GM19099 (cell line): ENCODE measurements around the gene MYO1C.

Experiments used
- POLR2A ChIP-seq: IDR thresholded peaks from 3 replicates; pipeline ENCODE4 v1.6.1; 2011; ENCODE audit warnings: low read depth; ENCODE audit not compliant: insufficient read length; ENCODE audit errors: extremely low read depth

The MYO1C gene

DNA sequence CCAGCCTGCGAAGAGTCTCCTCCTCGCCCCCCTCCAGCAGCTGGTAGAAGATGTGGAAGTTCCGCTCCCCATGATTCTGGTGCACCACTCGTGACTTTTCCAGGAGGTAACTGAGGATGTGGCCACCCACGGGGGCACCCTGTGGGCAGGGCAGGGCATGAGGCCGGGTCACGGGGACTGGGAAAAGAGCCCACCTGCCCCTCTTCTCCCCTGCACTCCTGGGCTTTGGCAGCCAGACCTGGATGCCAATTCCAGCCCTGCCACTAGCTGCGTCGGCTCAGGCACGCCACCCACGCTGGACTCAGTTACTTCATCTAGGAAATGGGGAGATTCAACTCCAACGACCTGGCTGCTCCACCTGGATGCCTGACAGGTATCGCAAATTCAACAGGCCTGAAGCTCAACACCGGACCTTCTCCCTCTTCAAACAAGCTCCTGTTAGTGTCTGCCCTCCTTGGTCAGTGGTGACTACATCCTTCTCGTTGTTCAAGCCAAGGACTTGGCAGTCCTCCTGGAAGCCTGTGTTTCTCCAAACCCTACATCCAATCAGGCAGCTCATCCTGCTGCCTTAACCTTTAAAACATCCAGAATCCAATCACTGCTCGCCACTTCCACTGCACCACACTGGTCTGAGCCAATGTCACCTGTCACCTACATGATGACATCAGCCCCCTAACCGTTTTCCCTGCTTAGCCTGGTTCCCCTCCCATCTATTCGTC lies 11.6 kb downstream of the MYO1C start:
- no peak for TF ChIP-seq POLR2A

- TF ChIP-seq POLR2A, result no peak
Measured at GRCh38 chr17:1478418-1478817, 14.1 kb downstream of the MYO1C start.

DNA sequence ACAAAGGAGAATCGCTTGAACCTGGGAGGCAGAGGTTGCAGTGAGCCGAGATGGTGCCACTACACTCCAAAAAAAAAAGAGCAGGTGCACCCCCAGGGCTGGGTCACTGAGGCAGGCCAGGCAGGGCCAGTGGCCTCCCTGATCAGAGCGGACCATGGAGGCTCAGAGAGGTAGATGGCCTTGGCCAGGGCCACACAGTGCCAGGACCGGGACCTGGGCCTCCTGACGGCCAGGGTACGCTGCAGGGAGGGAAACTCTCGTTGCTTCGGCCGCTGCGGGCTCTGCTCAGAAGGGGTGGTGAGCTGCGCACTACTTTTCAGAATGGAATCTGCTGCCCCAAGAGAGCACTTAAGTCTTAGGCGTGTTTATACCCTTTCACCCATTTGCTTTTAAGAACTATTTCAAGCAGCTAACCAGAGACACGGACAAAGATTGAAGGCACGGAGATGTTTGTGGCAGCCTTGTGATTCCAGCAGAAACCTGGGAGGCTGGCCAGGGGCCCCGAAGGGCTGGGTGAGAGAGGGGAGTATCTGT lies 17.1 kb downstream of the MYO1C start:
- no peak for TF ChIP-seq POLR2A

DNA sequence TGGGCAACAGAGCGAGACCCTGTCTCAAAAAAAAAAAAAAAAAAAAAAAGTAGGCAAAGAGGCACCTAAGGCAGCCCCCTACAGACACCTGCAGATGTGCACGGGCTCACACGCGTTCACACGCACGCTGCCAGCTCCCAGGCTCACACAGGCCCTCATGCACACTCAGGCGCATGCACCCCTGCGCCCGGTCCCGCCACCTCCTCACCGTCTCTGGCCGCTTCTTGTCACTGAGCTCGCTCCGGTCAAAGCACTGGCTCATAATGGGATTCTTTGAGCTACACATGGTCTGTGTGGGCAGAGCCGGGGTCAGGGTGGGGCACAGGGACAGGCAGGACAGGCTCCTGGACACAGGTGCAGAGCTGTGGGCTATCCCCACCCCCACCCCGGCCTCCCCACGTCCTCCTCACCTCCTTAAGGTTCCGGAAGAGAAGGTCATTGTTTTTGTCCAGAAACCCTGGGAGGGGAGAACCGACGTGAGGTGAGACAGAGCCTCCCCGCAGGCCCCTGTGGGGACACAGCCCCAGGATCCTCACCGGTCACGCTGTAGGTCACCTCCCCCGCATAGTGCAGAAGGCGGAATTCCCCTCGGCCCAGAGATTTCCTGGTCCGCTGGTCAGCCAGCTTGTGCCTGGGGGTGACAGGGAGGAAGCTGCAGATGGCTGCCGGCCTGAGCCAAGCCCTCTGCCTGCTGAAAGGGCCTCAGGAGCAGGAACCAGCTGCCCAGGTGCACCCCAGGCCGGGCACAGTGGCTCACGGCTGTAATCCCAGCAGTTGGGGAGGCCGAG lies 17.9 kb downstream of the MYO1C start:
- peak; percentile 53 for TF ChIP-seq POLR2A

- no peak for TF ChIP-seq POLR2A
Measured at GRCh38 chr17:1473841-1474240, 18.6 kb downstream of the MYO1C start.

GRCh38 chr17:1473170-1473569 lies 19.3 kb downstream of the MYO1C start:
- no peak for TF ChIP-seq POLR2A

DNA sequence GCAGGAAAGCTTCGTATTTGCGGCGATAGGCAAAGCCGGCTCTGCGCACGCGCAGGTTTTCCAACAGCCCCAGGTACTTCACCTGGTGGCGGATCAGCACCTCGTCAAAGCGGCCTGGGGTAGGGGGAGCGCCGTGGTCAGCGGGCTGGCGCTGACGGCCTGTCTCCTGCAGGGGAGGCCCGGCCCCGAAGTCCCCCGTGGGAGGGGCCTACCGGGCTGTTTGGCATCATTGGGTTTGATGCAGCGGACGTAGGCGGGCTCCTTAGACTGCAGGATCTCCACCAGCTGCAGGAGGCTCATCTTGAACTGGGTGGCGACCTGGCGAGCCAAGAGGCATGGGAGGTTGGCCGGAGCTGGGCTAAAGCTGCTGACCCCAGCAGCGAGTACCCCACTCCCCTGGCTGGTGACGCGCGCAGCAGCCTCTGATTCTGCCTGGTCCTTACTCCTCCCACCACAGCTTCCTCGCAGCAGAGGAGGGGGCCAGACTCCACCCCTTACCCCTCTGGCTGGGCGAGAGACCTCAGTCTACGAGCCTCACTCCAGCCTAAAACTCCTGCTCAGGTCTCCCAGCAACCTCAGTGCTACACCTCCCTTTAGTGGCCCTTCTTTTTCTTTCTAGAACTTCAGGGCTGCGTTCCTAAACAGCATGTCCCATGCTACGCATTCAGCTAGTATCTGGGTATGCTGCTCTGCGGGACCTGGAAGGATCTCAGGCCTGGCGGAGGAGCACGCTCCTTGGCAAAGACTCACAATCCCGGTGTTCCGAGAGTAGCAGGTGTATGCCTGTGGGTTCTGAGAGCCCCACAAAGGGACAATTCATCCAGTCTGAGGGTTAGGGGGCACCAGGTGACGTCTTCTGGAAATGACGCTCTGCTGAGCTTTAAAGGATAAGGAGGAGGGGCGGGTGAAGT lies 20.3 kb downstream of the MYO1C start:
- no peak for TF ChIP-seq POLR2A

DNA sequence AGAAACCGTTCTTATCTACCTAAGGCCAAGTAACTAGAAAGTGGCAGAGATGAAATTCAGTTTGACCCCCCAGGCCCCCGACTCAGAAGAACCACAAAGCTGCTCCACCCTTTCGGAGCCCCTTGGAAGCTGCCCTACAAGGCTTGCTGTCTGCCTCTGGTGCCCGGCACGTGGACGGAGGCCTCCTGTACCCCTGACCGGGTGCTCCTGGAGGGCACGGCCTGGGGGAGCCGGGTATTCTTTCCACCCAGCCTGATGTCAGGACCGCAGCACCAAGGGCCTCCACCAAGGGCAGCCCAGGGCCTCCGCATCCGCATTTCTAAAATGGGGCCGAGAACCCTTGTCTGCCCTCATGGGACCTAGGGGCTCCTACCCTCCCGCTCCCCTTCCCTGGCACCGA lies 21.0 kb downstream of the MYO1C start:
- no peak for TF ChIP-seq POLR2A

- TF ChIP-seq POLR2A, result no peak
Measured at GRCh38 chr17:1470755-1471462, 21.6 kb downstream of the MYO1C start.

- TF ChIP-seq POLR2A, result no peak
Measured at GRCh38 chr17:1470071-1470754, 22.3 kb downstream of the MYO1C start.

DNA sequence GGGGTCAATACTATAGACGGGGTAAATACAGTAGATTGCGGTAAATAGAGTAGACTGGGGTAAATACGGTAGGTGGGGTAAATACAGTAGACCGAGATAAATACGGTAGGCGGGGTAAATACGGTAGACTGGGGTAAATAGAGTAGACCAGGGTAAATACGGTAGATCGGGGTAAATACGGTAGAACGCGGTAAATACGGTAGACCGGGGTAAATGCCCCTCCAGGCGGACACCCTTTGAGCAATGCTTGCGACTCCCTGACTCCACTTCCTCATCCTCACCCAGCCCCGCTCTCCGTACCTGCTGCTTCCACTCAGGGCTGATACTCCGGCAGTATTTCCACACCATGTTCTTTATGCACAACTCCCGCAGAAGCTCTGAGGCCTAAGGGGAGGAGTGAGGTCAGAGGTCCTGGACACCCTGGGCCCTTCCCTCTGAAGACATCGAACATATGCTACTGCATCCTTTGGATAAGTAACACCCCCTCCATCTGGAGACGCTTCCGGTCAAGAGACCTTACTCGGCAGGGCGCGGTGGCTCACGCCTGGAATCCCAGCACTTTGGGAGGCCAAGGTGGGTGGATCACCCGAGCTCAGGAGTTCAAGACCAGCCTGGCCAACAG lies 23.1 kb downstream of the MYO1C start:
- no peak for TF ChIP-seq POLR2A

GRCh38 chr17:1467898-1468492 lies 24.5 kb downstream of the MYO1C start:
- no peak for TF ChIP-seq POLR2A

- no peak for TF ChIP-seq POLR2A
Measured at GRCh38 chr17:1467258-1467657, 25.2 kb downstream of the MYO1C start.

DNA sequence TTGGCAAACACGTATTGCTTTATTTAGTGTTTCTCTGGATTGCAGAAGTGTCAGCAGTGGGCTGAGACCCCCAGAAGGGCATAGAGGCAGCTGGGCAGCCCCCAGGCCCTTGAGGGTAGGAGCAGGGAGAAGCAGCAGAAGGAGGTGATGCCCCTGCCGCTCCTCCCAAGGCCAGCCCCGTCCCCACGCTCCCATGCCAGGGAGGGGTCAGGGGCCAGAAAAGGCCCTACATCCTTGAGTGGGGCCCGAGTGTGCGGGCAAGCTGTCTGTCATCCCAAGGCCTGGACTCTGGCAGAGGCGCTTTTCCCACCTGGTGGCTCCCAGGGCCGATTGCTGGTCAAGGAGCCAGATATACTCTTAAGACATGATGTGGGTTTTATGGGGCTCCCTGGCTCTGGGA lies 28.3 kb downstream of the MYO1C start:
- TF ChIP-seq POLR2A, result no peak
